Measurements from ENCODE around the gene CLSTN2. TPM values are rescaled to one million over a fixed set of nuclear protein-coding genes. Genes with fewer than 3 reads are reported as not detected.

CLSTN2 gene
- total and polyA plus RNA-seq, 9 donors = 28.9 to 263 (median 134) TPM

DNA sequence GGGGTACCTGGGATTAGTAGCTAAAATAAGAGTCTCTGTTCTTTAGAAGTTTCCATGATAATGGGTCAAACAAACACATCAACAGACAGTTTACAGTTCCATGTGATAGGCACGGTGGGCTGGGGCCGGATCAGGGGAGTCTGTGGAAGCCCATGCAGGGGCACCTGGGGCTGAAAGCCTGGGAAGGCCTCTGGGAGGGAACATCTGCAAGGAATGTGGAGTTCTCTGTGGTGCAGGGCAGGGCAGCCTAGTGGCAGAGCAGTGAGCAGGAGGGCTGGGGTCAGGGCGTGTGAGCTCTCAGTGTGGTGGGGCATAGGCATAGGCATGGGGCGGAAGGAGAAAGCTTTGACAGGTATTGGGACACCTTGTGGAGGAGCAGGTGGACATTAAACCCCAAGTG, 535.2 kb downstream of the CLSTN2 start:
- H3K36me3 ChIP-seq = no peaks in the 10 kb centered on the region
- 83 to 95% (median 89%) methylated on average over 4 of the region's 4 CpGs for WGBS, 3 donors
- H3K4me3 ChIP-seq = no peak overlapping the region
- TF ChIP-seq EP300 (IDR thresholded peaks at IDR 0.05) (no peak), POLR2A (IDR thresholded peaks at IDR 0.05) (no peak)
- TF ChIP-seq, protein P1, sequence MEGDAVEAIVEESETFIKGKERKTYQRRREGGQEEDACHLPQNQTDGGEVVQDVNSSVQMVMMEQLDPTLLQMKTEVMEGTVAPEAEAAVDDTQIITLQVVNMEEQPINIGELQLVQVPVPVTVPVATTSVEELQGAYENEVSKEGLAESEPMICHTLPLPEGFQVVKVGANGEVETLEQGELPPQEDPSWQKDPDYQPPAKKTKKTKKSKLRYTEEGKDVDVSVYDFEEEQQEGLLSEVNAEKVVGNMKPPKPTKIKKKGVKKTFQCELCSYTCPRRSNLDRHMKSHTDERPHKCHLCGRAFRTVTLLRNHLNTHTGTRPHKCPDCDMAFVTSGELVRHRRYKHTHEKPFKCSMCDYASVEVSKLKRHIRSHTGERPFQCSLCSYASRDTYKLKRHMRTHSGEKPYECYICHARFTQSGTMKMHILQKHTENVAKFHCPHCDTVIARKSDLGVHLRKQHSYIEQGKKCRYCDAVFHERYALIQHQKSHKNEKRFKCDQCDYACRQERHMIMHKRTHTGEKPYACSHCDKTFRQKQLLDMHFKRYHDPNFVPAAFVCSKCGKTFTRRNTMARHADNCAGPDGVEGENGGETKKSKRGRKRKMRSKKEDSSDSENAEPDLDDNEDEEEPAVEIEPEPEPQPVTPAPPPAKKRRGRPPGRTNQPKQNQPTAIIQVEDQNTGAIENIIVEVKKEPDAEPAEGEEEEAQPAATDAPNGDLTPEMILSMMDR (IDR thresholded peaks at IDR 0.05) = no peak
- no peaks in the 10 kb centered on the region for H3K27me3 ChIP-seq
- intact Hi-C loops (cut with DNase I) = no loop called here
- H3K4me1 ChIP-seq (ENCODE audit: insufficient read depth) = no peaks in the 10 kb centered on the region
- no peak for DNase-seq
- no peak overlapping the region for H3K27ac ChIP-seq
- no peaks in the 10 kb centered on the region for H3K9me3 ChIP-seq

DNA sequence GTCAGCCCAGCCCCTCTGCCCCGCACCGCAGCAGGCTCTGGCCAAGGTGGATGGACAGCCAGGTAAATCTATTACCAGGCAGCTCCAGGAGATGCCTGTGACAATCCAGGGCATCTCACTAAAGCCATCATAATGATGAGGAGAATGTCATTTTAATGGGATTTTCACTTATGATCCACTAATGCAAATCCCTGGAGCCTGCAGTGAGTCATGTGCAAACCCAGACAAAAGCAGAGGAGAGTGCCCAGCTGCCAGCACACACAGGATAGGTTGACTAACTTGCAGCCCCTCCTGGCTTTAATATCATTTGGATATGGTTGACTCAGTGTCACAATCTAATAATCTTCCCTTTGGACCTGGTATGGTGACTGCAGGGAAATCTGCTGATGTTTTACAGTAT, 536.0 kb downstream of the CLSTN2 start:
- DNase-seq = no peak
- no peaks in the 10 kb centered on the region for H3K4me1 ChIP-seq (ENCODE audit: insufficient read depth)
- no peaks in the 10 kb centered on the region for H3K36me3 ChIP-seq
- no peak overlapping the region for H3K27ac ChIP-seq
- 86 to 97% (median 95%) methylated on average over 2 of the region's 2 CpGs for WGBS, 3 donors
- H3K4me3 ChIP-seq = no peak overlapping the region
- no peaks in the 10 kb centered on the region for H3K9me3 ChIP-seq
- TF ChIP-seq POLR2A (IDR thresholded peaks at IDR 0.05) (no peak), EP300 (IDR thresholded peaks at IDR 0.05) (no peak)
- TF ChIP-seq, protein P1 (IDR thresholded peaks at IDR 0.05) = no peak
- H3K27me3 ChIP-seq = no peaks in the 10 kb centered on the region
- intact Hi-C loops (cut with DNase I) = no loop called here

DNA sequence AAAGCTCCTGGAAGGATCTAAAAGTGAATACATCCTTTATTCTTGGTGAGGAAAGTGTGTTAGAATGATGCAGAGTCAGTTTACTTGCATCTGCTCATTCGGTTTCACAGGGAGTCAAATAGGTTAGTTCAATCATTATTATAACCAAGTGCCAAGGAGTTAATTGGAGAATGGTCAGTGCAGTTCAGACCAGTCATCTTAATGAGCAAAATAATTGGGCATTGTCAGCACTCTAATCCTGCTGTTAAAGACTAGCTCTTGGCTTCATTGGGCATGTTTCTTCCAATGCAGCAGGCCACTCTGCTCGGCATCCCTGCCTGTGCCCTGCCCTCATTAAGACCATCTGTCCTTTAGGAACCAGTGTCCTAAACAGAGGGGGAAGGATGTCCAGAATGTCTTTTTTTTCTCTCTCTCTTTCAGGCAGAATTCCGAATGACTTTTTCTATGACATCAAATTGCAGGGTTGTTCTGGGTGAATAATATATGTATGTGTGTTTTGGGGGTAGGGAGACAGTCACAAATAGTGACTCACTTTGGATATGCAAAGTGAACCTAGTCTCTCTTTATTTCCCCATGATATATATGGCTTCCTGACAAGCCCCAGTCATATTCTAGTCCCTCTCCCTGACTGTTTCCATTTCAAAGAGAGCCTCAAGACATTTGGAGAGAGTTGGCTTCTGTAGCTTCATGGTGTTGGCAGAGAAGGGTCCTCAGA, 537.5 kb downstream of the CLSTN2 start:
- no peak for DNase-seq
- Histone ChIP-seq H3K27ac (no peak overlapping the region), H3K27me3 (no peaks in the 10 kb centered on the region), H3K4me3 (no peak overlapping the region), H3K9me3 (no peaks in the 10 kb centered on the region), H3K36me3 (no peaks in the 10 kb centered on the region), H3K4me1 (ENCODE audit: insufficient read depth) (no peaks in the 10 kb centered on the region)
- 81 to 97% (median 91%) methylated on average over 3 of the region's 3 CpGs for WGBS, 3 donors
- intact Hi-C loops (cut with DNase I) = no loop called here
- TF ChIP-seq EP300 (IDR thresholded peaks at IDR 0.05) (no peak), POLR2A (IDR thresholded peaks at IDR 0.05) (no peak)
- TF ChIP-seq, protein P1 (IDR thresholded peaks at IDR 0.05) = no peak

DNA sequence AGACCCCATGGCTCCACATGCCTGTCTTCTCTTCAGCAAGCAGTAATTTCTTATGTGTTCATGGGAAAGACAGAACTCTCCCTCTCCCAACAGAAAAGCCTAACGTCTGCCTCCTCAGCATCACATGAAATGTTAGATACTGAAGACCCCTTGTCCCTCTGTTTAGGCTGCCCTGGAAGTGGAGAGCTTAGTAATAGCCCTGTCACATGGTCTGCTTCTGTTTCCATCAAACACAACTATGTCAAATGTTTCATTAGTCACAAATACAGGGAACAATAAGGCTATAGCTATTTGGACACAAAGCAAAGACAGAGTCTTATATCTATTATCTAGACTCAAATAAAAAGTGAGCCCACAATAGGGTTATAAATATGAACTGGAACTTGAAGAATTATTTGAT, 552.6 kb downstream of the CLSTN2 start:
- H3K36me3 ChIP-seq = no peaks in the 10 kb centered on the region
- DNase-seq = no peak
- H3K9me3 ChIP-seq = no peaks in the 10 kb centered on the region
- intact Hi-C loops (cut with DNase I) = no loop called here
- no peaks in the 10 kb centered on the region for H3K27me3 ChIP-seq
- H3K4me1 ChIP-seq (ENCODE audit: insufficient read depth) = no peaks in the 10 kb centered on the region
- no peak overlapping the region for H3K27ac ChIP-seq
- TF ChIP-seq, protein P1 (IDR thresholded peaks at IDR 0.05) = no peak
- TF ChIP-seq EP300 (IDR thresholded peaks at IDR 0.05) (no peak), POLR2A (IDR thresholded peaks at IDR 0.05) (no peak)
- H3K4me3 ChIP-seq = no peak overlapping the region
- WGBS, 3 donors = 66 to 77% (median 68%) methylated on average over 1 of the region's 1 CpG
